GM12878 (cell line): ENCODE results near the gene PKP2.

Experiments used
- ATF2 ChIP-seq: IDR thresholded peaks from 2 replicates; pipeline ENCODE4 v1.6.1; 2012; ENCODE audit warnings: low read length, inconsistent platforms
- CEBPB ChIP-seq, 2 experiments: fragments of 150-350 bp in 1 of 2; IDR thresholded peaks; 2 replicates each; pipeline ENCODE4 v1.6.1; 2012 to 2014; ENCODE audit warnings: low read depth in 2 of 2, low read length in 2 of 2, borderline replicate concordance in 1 of 2, inconsistent platforms in 1 of 2
- CEBPZ ChIP-seq: fragments of 150-350 bp; IDR thresholded peaks from 2 replicates; pipeline ENCODE4 v1.6.1; 2016; ENCODE audit warnings: low read depth, low read length
- CTCF ChIP-seq, 3 experiments: IDR thresholded peaks in 2 of 3; conservative IDR thresholded peaks in 1 of 3; 2 replicates each; pipeline ENCODE4 v1.5.1; 2011; ENCODE audit warnings: low read depth in 3 of 3, low read length in 3 of 3, mild to moderate bottlenecking in 3 of 3, control low read depth in 2 of 3, moderate library complexity in 2 of 3, inconsistent platforms in 1 of 3, mixed read lengths in 1 of 3; ENCODE audit not compliant: control insufficient read depth in 2 of 3, insufficient read depth in 1 of 3; ENCODE audit errors: extremely low read depth in 1 of 3
- EZH2 ChIP-seq: IDR thresholded peaks from 2 replicates; pipeline ENCODE4 v1.6.1; 2012; ENCODE audit warnings: low read depth, mild to moderate bottlenecking, control low read depth, inconsistent platforms, low read length, borderline replicate concordance; ENCODE audit not compliant: control insufficient read depth
- HDAC2 ChIP-seq: fragments of 200-600 bp; sonication (generic); IDR thresholded peaks from 2 replicates; pipeline ENCODE4 v1.6.1; 2017
- KAT2A ChIP-seq: conservative IDR thresholded peaks from 2 replicates; pipeline ENCODE4 v1.6.1; 2011; ENCODE audit warnings: low read depth, low read length; ENCODE audit not compliant: control insufficient read depth
- MYC ChIP-seq: IDR thresholded peaks from 2 replicates; pipeline ENCODE4 v1.6.1; 2011; ENCODE audit warnings: mild to moderate bottlenecking, low read length, moderate library complexity, inconsistent platforms; ENCODE audit not compliant: insufficient read depth, insufficient replicate concordance, insufficient read length, severe bottlenecking
- POLR2AphosphoS5 ChIP-seq: IDR thresholded peaks from 2 replicates; pipeline ENCODE4 v1.6.1; 2011; ENCODE audit warnings: mild to moderate bottlenecking, low read length, inconsistent platforms
- SRF ChIP-seq, 2 experiments: IDR thresholded peaks; 2 replicates each; pipeline ENCODE4 v1.6.1; 2011; ENCODE audit warnings: low read depth in 2 of 2, low read length in 2 of 2, mild to moderate bottlenecking in 1 of 2, moderate library complexity in 1 of 2
- SUPT20H ChIP-seq: IDR thresholded peaks from 2 replicates; pipeline ENCODE4 v1.6.1; 2011; ENCODE audit warnings: low read depth, mild to moderate bottlenecking, low read length, moderate library complexity, borderline replicate concordance; ENCODE audit not compliant: control insufficient read depth
- TCF12 ChIP-seq: IDR thresholded peaks from 2 replicates; pipeline ENCODE4 v1.6.1; 2011; ENCODE audit warnings: low read depth, mild to moderate bottlenecking, low read length

- TF ChIP-seq SUPT20H = no peak
- no peak for TF ChIP-seq EZH2
- no peak for TF ChIP-seq MYC
- TF ChIP-seq TCF12 = no peak
- no peak for TF ChIP-seq HDAC2
- TF ChIP-seq CEBPB (IDR thresholded peaks at IDR 0.05; ENCODE audit: borderline replicate concordance in 1 of 2, low read depth in 2 of 2, low read length in 2 of 2) = no peak
- TF ChIP-seq POLR2AphosphoS5 = no peak
- no peak for TF ChIP-seq CTCF (IDR thresholded peaks at IDR 0.05 in 2 of 3, conservative IDR thresholded peaks at IDR 0.05 in 1 of 3; ENCODE audit: control insufficient read depth in 2 of 3, extremely low read depth in 1 of 3, insufficient read depth in 1 of 3, low read depth in 3 of 3, low read length in 3 of 3)
- no peak for TF ChIP-seq SRF (IDR thresholded peaks at IDR 0.05; ENCODE audit: low read depth in 2 of 2, low read length in 2 of 2)
- TF ChIP-seq KAT2A = no peak
- TF ChIP-seq ATF2 = no peak
- TF ChIP-seq CEBPZ = no peak
Measured at GRCh38 chr12:32893458-32893857, 3.1 kb downstream of the PKP2 start.
